CD4-positive, alpha-beta T cell treated with Interleukin-10 for 1 hour (primary cell): ENCODE results near the gene ZNF518A.
"Not testable (repeated sequence)": the region's sequence is repeated elsewhere in the genome, so short reads cannot be mapped to it uniquely, and the experiment has no call there.

ENCODE experiments used
- DNase-seq: peaks from one replicate; pipeline ENCODE4 v3.0.0-alpha.2; 2020

The ZNF518A gene

GRCh38 chr10:96138102-96138501, 8.0 kb downstream of the ZNF518A start:
- no peak for DNase-seq

DNA sequence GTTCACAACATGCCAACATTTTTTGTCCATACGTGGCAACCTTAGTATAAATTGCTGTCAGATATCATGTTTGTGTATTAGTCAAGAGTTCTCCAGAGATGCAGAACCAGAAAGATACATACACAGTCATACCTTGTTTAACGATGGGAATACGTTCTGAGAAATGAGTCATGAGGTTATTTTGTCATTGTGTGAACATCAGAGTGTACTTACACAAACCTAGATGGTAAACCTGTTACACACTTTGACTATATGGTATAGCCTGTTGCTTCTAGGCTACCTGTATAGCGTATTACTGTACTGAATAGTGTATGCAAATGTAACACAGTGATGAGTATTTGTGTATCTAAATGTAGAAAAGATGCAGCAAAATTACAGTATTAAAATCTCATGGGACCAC, 22.3 kb downstream of the ZNF518A start:
- DNase-seq, result no peak

- DNase-seq, result no peak
These were observed 23.0 kb downstream of the ZNF518A start for GRCh38 chr10:96153070-96153469.

DNA sequence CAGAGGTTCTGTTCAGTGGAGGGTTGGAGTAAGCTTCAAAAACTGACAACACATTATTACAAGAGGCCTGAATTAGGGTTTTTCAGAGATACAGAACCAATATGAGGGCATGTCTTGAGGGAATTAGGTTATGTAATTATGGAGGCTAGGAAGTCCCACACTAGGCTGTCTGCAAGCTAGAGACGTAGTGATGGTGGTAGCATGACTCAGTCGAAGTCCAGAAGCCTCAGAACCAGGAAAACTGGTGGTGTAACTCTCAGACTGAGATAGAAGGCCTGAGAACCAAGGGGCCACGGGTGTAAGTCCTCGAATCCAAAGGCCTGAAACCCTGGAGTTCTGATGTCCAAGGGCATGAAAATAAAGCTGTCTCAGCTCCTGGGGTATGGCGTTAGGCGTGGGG, 35.6 kb downstream of the ZNF518A start:
- no peak for DNase-seq

DNA sequence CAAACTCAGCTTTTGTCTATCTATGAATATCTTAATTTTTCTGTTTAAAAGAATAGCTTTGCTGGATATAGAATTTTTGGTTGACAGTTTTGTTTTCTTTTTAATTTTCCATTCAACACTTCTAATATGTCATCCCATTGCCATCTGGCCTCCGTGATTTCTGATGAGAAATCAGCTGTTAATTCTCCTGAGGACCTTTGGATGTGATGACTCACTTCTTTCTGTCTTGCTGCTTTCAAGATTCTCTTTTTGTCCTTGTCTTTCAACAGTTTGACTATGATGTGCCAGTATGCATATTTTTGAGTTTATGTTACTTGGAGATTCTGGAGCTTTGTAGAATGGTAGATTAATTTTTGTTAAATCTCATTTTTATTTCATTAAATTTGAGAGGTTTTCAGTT, 38.4 kb downstream of the ZNF518A start:
- no peak for DNase-seq

DNA sequence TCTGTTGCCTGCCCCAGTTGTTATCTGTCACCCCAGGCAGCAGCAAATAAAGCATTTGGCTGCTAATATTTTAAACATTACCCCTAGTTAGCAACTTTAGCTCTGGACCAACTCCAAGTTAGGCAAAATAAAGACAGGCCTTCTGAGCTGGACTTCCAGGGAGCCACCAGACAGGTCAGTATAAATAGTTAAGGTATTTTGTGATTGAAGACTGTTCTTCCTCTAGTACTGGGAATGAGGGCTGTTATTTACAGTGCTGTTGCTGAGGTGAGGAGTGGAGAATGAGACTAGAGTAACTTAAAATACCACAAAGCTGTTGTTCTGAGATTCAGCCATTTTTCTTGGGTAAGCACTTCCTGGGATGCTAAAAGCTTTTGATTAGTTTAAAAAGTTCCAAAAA, 40.1 kb downstream of the ZNF518A start:
- DNase-seq, result no peak

GRCh38 chr10:96172666-96173065, 42.6 kb downstream of the ZNF518A start:
- DNase-seq, result no peak

DNA sequence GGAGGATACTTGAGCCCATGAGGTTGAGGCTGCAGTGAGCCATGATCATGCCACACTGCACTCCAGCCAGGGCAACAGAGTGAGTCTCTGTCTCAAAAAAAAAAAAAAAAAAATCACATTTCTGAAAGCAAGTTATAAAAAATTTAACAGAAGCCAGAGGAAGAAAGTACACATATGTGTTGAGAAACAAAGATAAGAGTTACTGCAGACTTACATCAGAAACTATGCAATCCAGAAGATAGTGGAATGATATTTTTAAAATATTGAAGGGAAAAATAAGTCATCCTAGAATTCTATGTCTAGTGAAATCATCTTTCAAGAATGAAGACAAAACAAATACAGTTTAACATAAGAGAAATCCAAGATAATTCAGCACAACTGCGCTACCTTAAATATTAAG, 46.9 kb downstream of the ZNF518A start:
- no peak for DNase-seq

GRCh38 chr10:96188421-96188820, 58.3 kb downstream of the ZNF518A start:
- no peak for DNase-seq

DNA sequence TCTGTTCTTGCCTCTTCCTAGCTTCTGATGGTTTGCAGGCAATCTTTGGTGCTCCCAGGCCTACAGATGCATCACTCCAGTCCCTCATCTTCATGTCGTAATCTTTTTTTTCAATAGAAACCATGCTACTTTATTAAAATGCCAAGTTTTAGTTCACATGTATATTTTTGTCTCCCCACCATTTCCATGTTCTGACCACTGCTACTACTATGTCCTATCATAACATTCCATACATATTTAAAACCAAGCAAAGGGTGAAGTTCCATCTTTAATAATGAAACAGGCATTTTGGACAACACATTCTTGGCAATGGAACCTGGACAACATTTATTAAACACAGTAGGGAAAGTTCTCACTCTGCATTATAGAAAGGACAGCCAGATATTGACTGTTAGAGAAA, 58.8 kb downstream of the ZNF518A start:
- no peak for DNase-seq

- not testable (repeated sequence) for DNase-seq
These were observed 59.4 kb downstream of the ZNF518A start for GRCh38 chr10:96189505-96189904.

DNA sequence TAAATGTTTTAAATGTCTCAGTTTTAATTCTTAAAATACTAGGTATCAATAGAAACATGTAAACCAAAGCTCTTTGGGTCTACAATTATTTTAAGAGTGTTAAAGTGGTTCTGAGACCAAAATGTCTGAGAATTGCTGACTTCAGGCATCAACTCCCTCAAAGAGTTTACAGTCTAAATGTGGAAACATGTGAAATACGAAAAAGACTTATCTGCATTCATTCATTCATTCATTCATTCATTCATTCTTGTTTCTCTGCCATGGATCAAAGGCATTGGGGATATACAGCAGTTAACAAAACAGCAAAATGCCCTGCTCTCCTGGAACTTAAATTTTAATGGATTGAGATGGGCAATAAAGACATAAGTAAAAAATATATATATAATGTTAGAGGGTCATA, 71.4 kb downstream of the ZNF518A start:
- DNase-seq, result no peak

- no peak for DNase-seq
These were observed 75.5 kb downstream of the ZNF518A start for GRCh38 chr10:96205580-96205979.

- no peak for DNase-seq
These were observed 78.2 kb downstream of the ZNF518A start for GRCh38 chr10:96208271-96208670.

DNA sequence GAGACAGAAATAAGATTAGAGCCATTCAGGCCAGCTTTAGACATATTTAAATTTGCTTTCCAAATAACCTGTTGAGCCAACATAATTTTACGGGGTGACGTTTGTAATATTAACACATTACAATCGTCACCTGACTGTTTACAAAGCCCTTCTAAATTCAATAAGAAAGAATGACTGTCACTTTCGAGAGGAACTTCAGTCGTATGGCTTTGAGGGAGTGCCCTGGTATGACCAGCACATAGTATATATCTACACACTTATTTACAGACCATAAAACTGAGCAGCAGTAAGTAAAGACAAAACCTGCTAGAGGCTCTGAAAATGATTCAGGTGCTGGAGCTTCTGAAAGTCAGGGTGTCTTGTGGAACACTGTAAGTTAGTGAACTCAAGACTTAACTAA, 78.8 kb downstream of the ZNF518A start:
- no peak for DNase-seq

DNA sequence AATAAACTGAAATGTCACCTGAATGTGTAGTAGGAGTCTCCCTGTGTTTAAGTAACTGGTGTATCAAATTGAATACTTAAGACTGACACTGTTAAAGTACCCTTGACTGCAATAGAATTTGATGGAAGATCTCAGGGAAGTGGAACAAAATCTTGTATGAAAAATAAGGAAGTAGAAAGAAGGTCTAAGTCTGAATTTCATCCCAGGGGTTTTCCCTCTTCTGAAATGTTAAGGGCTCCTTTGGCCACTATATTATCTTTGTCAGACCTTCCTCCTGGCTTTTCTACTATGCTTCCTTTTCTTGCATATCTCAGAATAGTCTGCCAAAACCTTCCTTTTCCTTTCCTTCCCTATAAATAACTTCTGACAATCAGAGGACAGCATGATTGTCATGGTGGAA, 81.7 kb downstream of the ZNF518A start:
- no peak for DNase-seq

- no peak for DNase-seq
These were observed 82.8 kb downstream of the ZNF518A start for GRCh38 chr10:96212911-96213310.
